ENCODE results near the gene PHACTR3. TPM values are rescaled to one million over a fixed set of nuclear protein-coding genes. Genes with fewer than 3 reads are reported as not detected.

Gene PHACTR3
- total RNA-seq, 1 experiment from 2014 or later: not detected

GRCh38 chr20:59829786-59830664 lies 225.7 kb downstream of the PHACTR3 start:
- no peak overlapping the region for H3K4me2 ChIP-seq (ENCODE audit: insufficient read depth, insufficient read length, low read length)
- no peak overlapping the region for H2BK5ac ChIP-seq (ENCODE audit: insufficient read length, low read length)
- no peak overlapping the region for H3T11ph ChIP-seq (ENCODE audit: low read length)
- H3K56ac ChIP-seq (ENCODE audit: insufficient read length, low read depth, low read length): no peak overlapping the region
- H3K79me1 ChIP-seq (ENCODE audit: insufficient read depth, low read depth, low read length, poor library complexity, severe bottlenecking): no peaks in the 10 kb centered on the region
- H3K23ac ChIP-seq (ENCODE audit: insufficient read length, low read depth, low read length): no peak overlapping the region
- H2AFZ ChIP-seq (ENCODE audit: low read length): no peak overlapping the region
- Mint-ChIP-seq H3K27ac (no peak overlapping the region), H3K9me3 (peaks cover 0 to 19% of the 10 kb centered on the region in 2 experiments; a peak in 2 of 5 replicates), H3K4me3 (no peak overlapping the region), H3K4me1 (peaks cover 4 to 5% of the 10 kb centered on the region in 2 experiments; a peak in 3 of 4 replicates), H3K36me3 (ENCODE audit: insufficient read depth in 1 of 3, low read depth in 3 of 3) (no peaks in the 10 kb centered on the region), H3K27me3 (ENCODE audit: low read depth) (peaks cover 12% of the 10 kb centered on the region)
- no peak for DNase-seq
- no peaks in the 10 kb centered on the region for H3K9me3 ChIP-seq (ENCODE audit: control insufficient read depth, low read depth, low read length)
- H2BK15ac ChIP-seq (ENCODE audit: low read depth, low read length): no peak overlapping the region
- H3K79me2 ChIP-seq (ENCODE audit: insufficient read depth, low read length): no peaks in the 10 kb centered on the region
- no peak overlapping the region for H2BK20ac ChIP-seq (ENCODE audit: low read depth, low read length, poor library complexity, severe bottlenecking)
- no peak for TF ChIP-seq CTCF (conservative IDR thresholded peaks at IDR 0.05)
- no peak overlapping the region for H4K91ac ChIP-seq (ENCODE audit: insufficient read length, low read depth, low read length)
- no peak overlapping the region for H2BK120ac ChIP-seq (ENCODE audit: low read depth, low read length, poor library complexity, severe bottlenecking)
- H3K9ac ChIP-seq (ENCODE audit: extremely low read depth, insufficient read length, low read length): no peak overlapping the region
- H2AK5ac ChIP-seq (ENCODE audit: insufficient read length, low read length): no peak overlapping the region
- peaks cover 3% of the 10 kb centered on the region for H3K23me2 ChIP-seq (ENCODE audit: insufficient read length, low read depth, low read length, poor library complexity, severe bottlenecking)
- H3K18ac ChIP-seq (ENCODE audit: insufficient read length, low read depth, low read length): no peak overlapping the region
- no peak overlapping the region for H3K14ac ChIP-seq (ENCODE audit: insufficient read depth, low read length)
- no peak overlapping the region for H4K8ac ChIP-seq (replicated peaks; ENCODE audit: insufficient read length, low read depth, low read length)
- WGBS (ENCODE audit: extremely low coverage, insufficient read length, low lambda C conversion rate): 100% methylated on average over 1 of the region's 12 CpGs
- H3K27me3 ChIP-seq (ENCODE audit: insufficient read depth, low read length): no peaks in the 10 kb centered on the region
- H2BK12ac ChIP-seq (ENCODE audit: insufficient read length, low read depth, low read length): no peak overlapping the region
- no peak overlapping the region for H3K4ac ChIP-seq (ENCODE audit: low read depth, low read length)
- no peaks in the 10 kb centered on the region for H3K4me1 ChIP-seq (ENCODE audit: insufficient read depth, low read length)
- H3K27ac ChIP-seq (ENCODE audit: insufficient read length, low read depth, low read length): no peak overlapping the region
- H4K20me1 ChIP-seq (ENCODE audit: control insufficient read depth, insufficient read depth, insufficient read length): no peaks in the 10 kb centered on the region
- H4K5ac ChIP-seq (ENCODE audit: insufficient read length, low read depth, low read length): no peak overlapping the region

Measured in H9 (cell line).